Measurements from ENCODE around the gene ATP5F1C.
"Not testable (repeated sequence)": the region's sequence is repeated elsewhere in the genome, so short reads cannot be mapped to it uniquely, and the experiment has no call there.

Gene ATP5F1C

GRCh38 chr10:7787857-7788638 lies at the start of gene ATP5F1C, which contains the start of gene KIN:
Gene ATP5F1C, plus strand, starts transcription at chr10:7788177. Its CDS starts 31 bp downstream, at chr10:7788208.
Gene KIN, minus strand, starts transcription at chr10:7787993. Its CDS starts 60 bp downstream, at chr10:7787933.
- peak; percentile 81 to 98 (median 96) for DNase-seq

DNA sequence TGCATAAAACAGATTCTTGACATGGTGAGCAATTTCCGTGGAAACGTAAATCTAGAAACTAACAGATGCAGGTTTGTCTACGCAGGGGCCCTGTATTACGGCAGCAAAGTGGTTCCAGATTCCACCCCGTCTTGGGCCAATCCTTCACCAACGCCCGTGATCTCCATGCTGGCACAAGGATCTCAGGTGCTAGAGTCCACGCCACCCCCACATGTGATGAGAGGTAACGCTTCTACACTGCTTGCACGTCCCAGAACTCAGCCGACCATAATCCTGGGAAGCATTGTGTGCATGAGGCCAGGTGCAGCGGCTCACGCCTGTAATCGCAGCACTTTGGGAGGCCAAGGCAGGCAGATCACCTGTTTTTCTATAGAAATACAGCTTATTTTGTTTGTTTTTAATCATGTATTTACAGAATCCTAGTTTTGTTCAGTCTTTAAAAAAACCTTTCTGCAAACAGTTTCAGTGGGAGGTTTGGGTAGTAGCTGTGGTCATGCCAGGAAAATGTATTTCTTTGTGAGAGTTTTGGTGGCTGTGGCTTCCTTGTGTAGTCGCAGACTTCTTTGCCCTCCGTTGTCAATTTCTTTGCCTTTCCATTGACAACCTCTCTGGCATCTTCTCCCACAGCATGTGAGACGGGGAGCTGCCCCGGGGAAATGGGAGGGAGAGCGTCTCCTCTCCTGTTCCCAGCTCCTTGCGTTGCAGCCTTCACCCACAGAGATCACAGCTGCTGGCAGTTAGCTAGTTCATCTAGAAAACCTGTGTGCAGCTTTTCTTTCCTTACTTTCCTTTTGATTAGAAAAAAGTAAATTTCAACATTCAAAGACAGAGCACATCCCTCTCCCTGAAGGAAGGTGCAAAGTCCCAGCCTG lies 49.2 kb upstream of the ATP5F1C start:
- no peak for DNase-seq

DNA sequence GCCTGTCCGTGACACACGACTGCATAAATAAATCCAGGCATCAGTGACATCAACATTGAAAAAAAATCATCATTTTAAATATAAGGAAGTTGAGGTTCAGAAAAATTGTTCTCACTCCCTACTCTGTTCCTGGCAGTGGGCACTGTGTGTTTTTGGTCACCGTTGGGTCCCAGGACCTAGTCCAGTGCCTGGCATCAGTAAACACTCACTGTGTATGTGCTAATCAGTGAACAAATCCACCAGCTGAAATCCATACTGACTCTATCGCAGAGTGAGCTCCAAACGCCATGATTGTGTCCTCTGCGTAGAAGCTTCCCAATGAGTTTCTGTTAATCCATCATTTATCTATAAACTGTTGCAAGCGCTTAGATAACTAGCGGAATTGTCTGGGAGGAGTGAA lies 43.7 kb upstream of the ATP5F1C start:
- no peak for DNase-seq

DNA sequence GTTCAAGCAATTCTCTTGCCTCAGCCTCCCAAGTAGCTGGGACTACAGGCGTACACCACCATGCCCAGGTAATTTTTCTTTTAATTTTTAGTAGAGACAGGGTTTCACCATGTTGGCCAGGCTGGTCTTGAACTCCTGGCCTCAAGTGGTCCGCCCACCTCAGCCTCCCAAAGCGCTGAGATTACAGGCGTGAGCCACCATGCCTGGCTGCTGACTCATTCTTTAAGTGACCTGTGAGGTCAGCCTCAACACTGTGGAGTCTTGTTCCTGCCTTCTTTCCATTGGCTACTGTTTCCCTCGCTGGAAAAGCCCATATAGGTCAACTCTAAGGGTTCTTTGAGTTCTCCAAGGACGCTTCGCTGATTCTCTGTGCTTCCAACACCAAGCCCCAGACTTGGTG lies 39.3 kb upstream of the ATP5F1C start:
- not testable (repeated sequence) for DNase-seq

- DNase-seq, result no peak
Observed at GRCh38 chr10:7750222-7750621, 37.8 kb upstream of the ATP5F1C start.

GRCh38 chr10:7752251-7752650 lies 35.7 kb upstream of the ATP5F1C start:
- no peak for DNase-seq

- DNase-seq, result no peak
Observed at GRCh38 chr10:7755103-7755502, 32.9 kb upstream of the ATP5F1C start.

GRCh38 chr10:7756360-7756992 lies 31.5 kb upstream of the ATP5F1C start:
- peak in 1 of 56 donors; percentile 3 for DNase-seq

GRCh38 chr10:7763929-7764328 lies 24.0 kb upstream of the ATP5F1C start:
- DNase-seq, result no peak

DNA sequence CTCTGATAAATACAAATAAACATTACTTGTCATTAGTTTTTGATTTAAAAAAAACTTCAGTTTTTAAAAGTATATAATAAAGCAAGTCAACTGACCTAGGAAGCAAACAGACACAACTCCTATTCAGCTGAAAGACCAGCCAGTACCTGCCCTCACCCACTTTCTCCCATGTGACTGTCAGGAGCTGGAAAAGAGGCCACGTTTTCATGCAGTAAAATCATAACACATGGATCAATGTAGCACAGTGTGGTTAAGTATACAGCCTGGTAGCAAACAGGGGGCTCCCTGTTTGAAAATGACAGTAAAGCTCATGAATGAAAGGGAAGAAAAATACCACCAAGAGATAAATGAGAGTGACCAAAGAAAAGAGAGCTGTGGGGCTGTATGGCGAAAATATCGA lies 21.7 kb upstream of the ATP5F1C start:
- DNase-seq, result no peak

- DNase-seq, result no peak
Observed at GRCh38 chr10:7767209-7767608, 20.8 kb upstream of the ATP5F1C start.

- no peak for DNase-seq
Observed at GRCh38 chr10:7768417-7768816, 19.6 kb upstream of the ATP5F1C start.

- no peak for DNase-seq
Observed at GRCh38 chr10:7773845-7774801, 13.9 kb upstream of the ATP5F1C start.

- no peak for DNase-seq
Observed at GRCh38 chr10:7776777-7777176, 11.2 kb upstream of the ATP5F1C start.

- not testable (repeated sequence) for DNase-seq
Observed at GRCh38 chr10:7782194-7782593, 5.8 kb upstream of the ATP5F1C start.

DNA sequence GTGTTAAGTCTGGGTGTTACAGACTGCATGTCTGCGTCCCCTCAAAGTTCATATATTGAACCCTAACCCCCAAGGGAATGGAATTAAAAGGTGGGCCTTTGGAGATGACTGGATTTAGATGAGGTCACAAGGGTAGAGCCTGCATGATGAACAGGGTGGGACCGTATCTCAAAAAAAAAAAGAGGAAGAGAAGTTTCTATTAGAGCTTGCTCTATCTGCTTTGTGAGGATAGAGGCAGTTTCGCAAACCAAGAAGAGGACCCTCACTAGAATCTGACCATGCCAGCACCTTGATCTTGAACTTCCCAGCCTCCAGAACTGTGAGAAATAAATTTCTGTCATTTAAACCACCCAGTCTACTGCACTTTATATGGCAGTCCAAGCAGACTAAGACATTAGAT lies 1.5 kb upstream of the ATP5F1C start:
- no peak for DNase-seq

DNA sequence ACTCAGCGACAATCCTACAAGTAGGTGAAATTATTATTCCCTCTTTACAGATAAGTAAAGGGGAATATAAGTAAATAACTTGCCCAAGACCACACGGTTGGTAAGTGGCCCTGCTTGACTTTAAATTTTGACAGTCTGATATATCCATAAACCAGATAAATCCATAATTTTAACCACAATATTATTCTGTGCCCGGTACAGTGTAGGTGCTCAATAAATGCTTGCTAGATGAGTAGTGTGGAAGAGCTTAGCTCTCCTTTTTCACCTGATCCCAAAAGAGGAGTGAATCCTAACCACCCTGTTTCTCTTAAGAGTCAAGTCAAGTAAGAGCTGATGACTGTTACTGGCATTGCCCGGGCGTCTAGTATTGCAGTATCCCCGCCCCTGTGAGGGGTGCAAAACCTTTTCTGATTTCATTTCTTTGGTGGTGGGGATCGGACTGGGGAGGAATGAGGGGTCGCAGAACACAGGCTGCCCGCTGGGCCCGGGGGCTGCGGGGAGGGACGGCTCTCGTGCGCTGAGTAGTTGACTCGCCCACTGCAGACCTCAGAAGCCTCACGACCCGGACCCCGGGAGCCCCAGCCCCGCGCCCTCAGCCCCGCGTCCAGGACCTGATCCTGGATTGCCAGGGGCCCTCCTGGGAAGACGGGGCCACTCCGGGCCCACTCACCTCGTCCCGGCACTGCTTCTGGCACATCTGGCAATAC lies 674 bp upstream of the ATP5F1C start:
- DNase-seq, result peak in 1 of 56 donors; percentile 50

GRCh38 chr10:7788639-7789286 lies 786 bp downstream of the ATP5F1C start:
- peak in 5 of 56 donors; percentile 34 to 43 (median 39) for DNase-seq

- DNase-seq, result no peak
Observed at GRCh38 chr10:7789390-7789789, 1.4 kb downstream of the ATP5F1C start.
